Spinal cord (tissue), 10 donors: ENCODE results near the gene ARL10. TPM values are rescaled to one million over a fixed set of nuclear protein-coding genes. Genes with fewer than 3 reads are reported as not detected.

ENCODE experiments used
- DNase-seq, 6 donors: peaks; one replicate each; pipeline versions ENCODE4 v3.0.0 to v3.0.0-alpha.2; 2013 to 2015; ENCODE audit warnings: low spot score in 6 of 6, low read depth in 4 of 6
- H3K27ac ChIP-seq: one replicate; pipeline ENCODE4 v1.5.1; 2013; ENCODE audit warnings: low read depth, low read length, control low read depth
- H3K27me3 ChIP-seq: one replicate; pipeline ENCODE4 v1.6.1; 2013; ENCODE audit warnings: low read length; ENCODE audit not compliant: control insufficient read depth, insufficient read depth
- H3K36me3 ChIP-seq: one replicate; pipeline ENCODE4 v1.6.1; 2013; ENCODE audit warnings: low read length; ENCODE audit not compliant: control insufficient read depth, insufficient read depth
- H3K4me1 ChIP-seq: one replicate; pipeline ENCODE4 v1.6.1; 2013; ENCODE audit warnings: low read length; ENCODE audit not compliant: control insufficient read depth, insufficient read depth
- H3K4me3 ChIP-seq: one replicate; pipeline ENCODE4 v1.5.1; 2013; ENCODE audit warnings: low read depth, low read length, control low read depth
- H3K9me3 ChIP-seq: one replicate; pipeline ENCODE4 v1.6.1; 2013; ENCODE audit warnings: low read length; ENCODE audit not compliant: control insufficient read depth, insufficient read depth
- WGBS: methylation state at CpG from one replicate; pipeline ENCODE4 v1.1.5; 2013; ENCODE audit warnings: missing lambda C conversion rate; ENCODE audit not compliant: insufficient coverage; 5-methylcytosine and 5-hydroxymethylcytosine counted together
- polyA plus RNA-seq, 2 donors: library from polyadenylated mRNA; unstranded; fragments of 120-200 nt; gene quantifications; one replicate each; pipeline ENCODE4 v1.2.1, GENCODE V29; 2013; ENCODE audit not compliant: insufficient read length in 2 of 2
- total RNA-seq, 2 donors: library from RNA; depleted of rRNA in 1 of 2; stranded (reverse); fragments of 120-200 nt in 1 of 2; fragments of >200 nt in 1 of 2; gene quantifications; one replicate each; pipeline versions ENCODE4 v1.2.3 to v1.2.4, GENCODE V29; 2013 to 2014
- donor health status: healthy.

The ARL10 gene
- total and polyA plus RNA-seq, 4 donors = 22.6 to 39.3 (median 29.2) TPM

DNA sequence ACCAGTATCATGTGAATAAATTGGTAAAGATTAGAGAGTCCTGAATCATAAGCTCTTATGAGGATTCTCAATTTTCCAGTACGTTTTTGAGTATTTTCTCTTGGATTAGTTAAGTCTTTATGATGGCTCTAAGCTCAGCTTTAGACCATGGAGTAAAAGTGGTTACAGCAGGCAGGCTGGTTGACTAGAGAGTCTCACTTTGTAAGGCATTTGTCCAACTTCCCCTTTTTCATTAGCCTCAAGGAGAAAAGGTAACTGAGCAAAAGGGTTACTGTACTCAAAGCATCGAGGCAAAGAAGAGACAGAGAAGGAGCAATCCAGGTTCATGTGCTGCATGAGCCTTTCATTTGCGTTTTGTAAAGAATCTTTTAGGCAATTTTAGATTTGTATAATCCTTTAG lies 14.6 kb downstream of the ARL10 start:
- 60% methylated on average over 2 of the region's 3 CpGs for WGBS
- peaks cover 43% of the 10 kb centered on the region for H3K36me3 ChIP-seq
- DNase-seq = no peak

GRCh38 chr5:176381423-176381822 lies 16.1 kb downstream of the ARL10 start:
- H3K9me3 ChIP-seq = no peaks in the 10 kb centered on the region
- H3K27me3 ChIP-seq = no peaks in the 10 kb centered on the region
- no peak overlapping the region for H3K27ac ChIP-seq
- H3K4me1 ChIP-seq = no peaks in the 10 kb centered on the region
- no peak overlapping the region for H3K4me3 ChIP-seq
- peak in 1 of 6 donors; percentile 28 for DNase-seq
- 85% methylated on average over 3 of the region's 3 CpGs for WGBS
- H3K36me3 ChIP-seq = peaks cover 48% of the 10 kb centered on the region

More for the DNA sequence above, 14.6 kb downstream of the ARL10 start:
- no peak overlapping the region for H3K4me3 ChIP-seq
- H3K4me1 ChIP-seq = no peaks in the 10 kb centered on the region
- no peaks in the 10 kb centered on the region for H3K9me3 ChIP-seq
- no peaks in the 10 kb centered on the region for H3K27me3 ChIP-seq
- no peak overlapping the region for H3K27ac ChIP-seq

DNA sequence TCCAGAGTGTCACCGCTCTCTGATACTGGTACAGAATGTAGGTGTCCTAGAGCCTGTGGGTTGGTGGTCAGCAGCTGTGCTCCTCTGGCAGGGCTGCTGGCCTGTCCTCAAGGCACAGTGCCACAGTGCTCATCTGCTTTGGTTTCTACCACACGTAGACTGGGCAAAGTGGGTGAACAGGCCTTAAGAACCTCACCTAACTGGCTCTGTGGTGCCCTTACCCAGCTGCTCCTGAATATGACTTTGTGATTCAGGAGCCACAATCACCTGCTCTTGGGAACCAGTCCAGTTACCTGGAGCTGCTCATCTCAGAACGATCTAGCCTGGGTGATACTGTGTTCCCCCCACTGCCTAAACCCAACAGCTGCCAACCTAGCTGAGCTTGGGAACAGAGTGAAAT lies 16.7 kb downstream of the ARL10 start:
- Histone ChIP-seq H3K4me1 (no peaks in the 10 kb centered on the region), H3K9me3 (no peaks in the 10 kb centered on the region), H3K36me3 (peaks cover 48% of the 10 kb centered on the region), H3K27me3 (no peaks in the 10 kb centered on the region), H3K27ac (no peak overlapping the region), H3K4me3 (no peak overlapping the region)
- WGBS = 100% methylated on average over 1 of the region's 3 CpGs
- DNase-seq = no peak

- Histone ChIP-seq H3K9me3 (no peaks in the 10 kb centered on the region), H3K27ac (no peak overlapping the region), H3K4me1 (peaks cover 4% of the 10 kb centered on the region), H3K27me3 (no peaks in the 10 kb centered on the region), H3K4me3 (no peak overlapping the region), H3K36me3 (peaks cover 47% of the 10 kb centered on the region)
- WGBS = 100% methylated on average over 2 of the region's 3 CpGs
- no peak for DNase-seq
Measured at GRCh38 chr5:176382721-176383120, 17.4 kb downstream of the ARL10 start.

GRCh38 chr5:176383248-176383905 lies 18.1 kb downstream of the ARL10 start:
- no peaks in the 10 kb centered on the region for H3K27me3 ChIP-seq
- H3K4me3 ChIP-seq = no peak overlapping the region
- no peak for DNase-seq
- H3K9me3 ChIP-seq = no peaks in the 10 kb centered on the region
- no peak overlapping the region for H3K27ac ChIP-seq
- 86% methylated on average over 6 of the region's 15 CpGs for WGBS
- peaks cover 9% of the 10 kb centered on the region for H3K4me1 ChIP-seq
- peaks cover 46% of the 10 kb centered on the region for H3K36me3 ChIP-seq

DNA sequence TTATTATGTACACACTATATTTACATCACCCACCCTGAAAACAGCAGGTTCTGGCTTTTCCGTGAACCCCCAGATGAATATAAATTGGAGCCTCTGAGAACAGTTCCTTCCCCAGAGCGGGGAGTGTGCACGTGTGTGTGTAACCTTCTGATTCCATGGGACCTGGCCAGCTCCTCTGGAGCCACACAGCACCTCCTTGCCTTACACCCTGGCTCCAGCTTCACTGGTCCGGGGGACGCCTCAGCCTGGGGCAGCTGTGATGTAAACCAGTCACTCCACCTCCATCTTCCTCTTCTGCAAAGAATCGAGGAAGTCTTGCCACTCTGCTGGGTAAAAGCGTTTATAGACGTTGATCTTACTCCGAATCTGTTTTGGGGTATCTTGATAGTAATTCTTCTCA lies 18.7 kb downstream of the ARL10 start:
- H3K36me3 ChIP-seq = peaks cover 42% of the 10 kb centered on the region

GRCh38 chr5:176384366-176384930 lies 19.2 kb downstream of the ARL10 start:
- 93% methylated on average over 8 of the region's 8 CpGs for WGBS
- DNase-seq = no peak
- H3K27ac ChIP-seq = no peak overlapping the region
- H3K9me3 ChIP-seq = no peaks in the 10 kb centered on the region
- H3K4me1 ChIP-seq = peaks cover 11% of the 10 kb centered on the region
- H3K4me3 ChIP-seq = no peak overlapping the region
- peaks cover 42% of the 10 kb centered on the region for H3K36me3 ChIP-seq
- H3K27me3 ChIP-seq = no peaks in the 10 kb centered on the region

More for the DNA sequence above, 18.7 kb downstream of the ARL10 start:
- Histone ChIP-seq H3K27me3 (no peaks in the 10 kb centered on the region), H3K9me3 (no peaks in the 10 kb centered on the region), H3K27ac (no peak overlapping the region), H3K4me3 (no peak overlapping the region), H3K4me1 (peaks cover 9% of the 10 kb centered on the region)
- WGBS = 91% methylated on average over 8 of the region's 9 CpGs
- DNase-seq = no peak

- H3K36me3 ChIP-seq = peaks cover 42% of the 10 kb centered on the region
Measured at GRCh38 chr5:176384991-176385390, 19.7 kb downstream of the ARL10 start.

GRCh38 chr5:176386491-176386890 lies 21.2 kb downstream of the ARL10 start:
- Histone ChIP-seq H3K27ac (no peak overlapping the region), H3K4me3 (no peak overlapping the region), H3K4me1 (peaks cover 17% of the 10 kb centered on the region), H3K27me3 (no peaks in the 10 kb centered on the region), H3K36me3 (peaks cover 53% of the 10 kb centered on the region), H3K9me3 (no peaks in the 10 kb centered on the region)
- DNase-seq = no peak
- no CpG with 5 or more reads among the region's 1 CpG for WGBS

More at GRCh38 chr5:176384991-176385390, 19.7 kb downstream of the ARL10 start:
- DNase-seq = no peak
- H3K9me3 ChIP-seq = no peaks in the 10 kb centered on the region
- no peaks in the 10 kb centered on the region for H3K27me3 ChIP-seq
- 98% methylated on average over 9 of the region's 12 CpGs for WGBS
- no peak overlapping the region for H3K4me3 ChIP-seq
- H3K27ac ChIP-seq = no peak overlapping the region
- peaks cover 16% of the 10 kb centered on the region for H3K4me1 ChIP-seq

DNA sequence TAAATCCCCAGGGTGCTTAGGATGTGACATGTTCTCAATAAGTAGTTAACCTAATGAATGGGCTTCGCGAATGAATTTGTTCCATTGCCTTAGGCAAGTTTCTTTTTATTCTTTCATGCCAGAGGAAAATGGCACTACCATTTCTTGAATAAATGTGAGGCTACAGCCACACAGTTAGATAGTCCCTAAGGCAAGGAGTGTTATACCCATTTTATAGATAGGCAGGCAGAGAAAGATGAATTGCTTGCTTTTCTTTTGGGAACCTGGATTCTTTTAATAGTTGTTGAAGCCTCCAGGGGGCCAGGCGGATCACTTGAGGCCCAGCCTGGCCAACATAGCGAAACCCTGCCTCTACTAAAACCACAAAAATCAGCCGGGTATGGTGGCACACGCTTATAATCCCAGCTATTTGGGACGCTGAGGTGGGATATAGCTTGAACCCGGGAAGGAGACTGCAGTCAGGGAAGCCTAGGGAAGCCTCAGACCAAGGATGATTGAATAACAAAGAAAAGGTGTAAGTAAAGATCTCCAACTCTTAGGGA lies 22.2 kb downstream of the ARL10 start:
- Histone ChIP-seq H3K27ac (no peak overlapping the region), H3K4me1 (peaks cover 17% of the 10 kb centered on the region), H3K36me3 (peaks cover 54% of the 10 kb centered on the region), H3K4me3 (peak overlapping the region; percentile 94), H3K9me3 (no peaks in the 10 kb centered on the region), H3K27me3 (no peaks in the 10 kb centered on the region)
- DNase-seq = no peak
- WGBS = 12% methylated on average over 5 of the region's 8 CpGs
